Fibroblast of mammary gland (primary cell): Measurements from ENCODE around the gene DYSF.

Experiments used
- DNase-seq: peaks from one replicate; pipeline ENCODE4 v3.0.0-alpha.2; 2010; ENCODE audit warnings: low read depth
- H3K4me3 ChIP-seq: 2 replicates; pipeline ENCODE4 v1.5.1; 2011; ENCODE audit warnings: low read depth, mild to moderate bottlenecking, low read length, moderate library complexity; ENCODE audit not compliant: control insufficient read depth
- TF ChIP-seq, protein P1 (sequence below): conservative IDR thresholded peaks from 2 replicates; pipeline ENCODE4 v1.5.1; 2011; ENCODE audit warnings: low read depth, low read length, inconsistent platforms; ENCODE audit not compliant: control insufficient read depth, insufficient read depth

Gene DYSF

DNA sequence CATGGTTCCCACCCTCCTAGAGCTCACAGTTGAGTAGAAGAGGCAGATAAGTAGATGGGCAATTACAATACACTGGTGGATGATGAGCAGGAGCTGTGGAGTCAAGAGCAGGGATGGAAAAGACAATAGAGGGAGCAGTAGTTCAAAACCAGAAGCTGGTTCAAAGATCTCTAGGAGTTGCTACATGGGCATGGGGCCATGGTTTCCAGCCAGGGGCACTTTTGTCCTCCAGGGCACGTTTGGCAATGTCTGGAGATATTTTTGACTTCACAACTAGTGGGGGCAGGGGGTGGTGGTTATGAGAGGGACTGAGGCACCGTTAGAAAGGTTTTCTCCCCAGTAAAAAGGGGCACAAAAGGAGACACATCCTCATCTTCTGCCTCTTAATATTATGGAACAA is 236.0 kb downstream of the DYSF start:
- DNase-seq = no peak
- H3K4me3 ChIP-seq = no peak overlapping the region
- TF ChIP-seq, protein P1, sequence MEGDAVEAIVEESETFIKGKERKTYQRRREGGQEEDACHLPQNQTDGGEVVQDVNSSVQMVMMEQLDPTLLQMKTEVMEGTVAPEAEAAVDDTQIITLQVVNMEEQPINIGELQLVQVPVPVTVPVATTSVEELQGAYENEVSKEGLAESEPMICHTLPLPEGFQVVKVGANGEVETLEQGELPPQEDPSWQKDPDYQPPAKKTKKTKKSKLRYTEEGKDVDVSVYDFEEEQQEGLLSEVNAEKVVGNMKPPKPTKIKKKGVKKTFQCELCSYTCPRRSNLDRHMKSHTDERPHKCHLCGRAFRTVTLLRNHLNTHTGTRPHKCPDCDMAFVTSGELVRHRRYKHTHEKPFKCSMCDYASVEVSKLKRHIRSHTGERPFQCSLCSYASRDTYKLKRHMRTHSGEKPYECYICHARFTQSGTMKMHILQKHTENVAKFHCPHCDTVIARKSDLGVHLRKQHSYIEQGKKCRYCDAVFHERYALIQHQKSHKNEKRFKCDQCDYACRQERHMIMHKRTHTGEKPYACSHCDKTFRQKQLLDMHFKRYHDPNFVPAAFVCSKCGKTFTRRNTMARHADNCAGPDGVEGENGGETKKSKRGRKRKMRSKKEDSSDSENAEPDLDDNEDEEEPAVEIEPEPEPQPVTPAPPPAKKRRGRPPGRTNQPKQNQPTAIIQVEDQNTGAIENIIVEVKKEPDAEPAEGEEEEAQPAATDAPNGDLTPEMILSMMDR = no peak

DNA sequence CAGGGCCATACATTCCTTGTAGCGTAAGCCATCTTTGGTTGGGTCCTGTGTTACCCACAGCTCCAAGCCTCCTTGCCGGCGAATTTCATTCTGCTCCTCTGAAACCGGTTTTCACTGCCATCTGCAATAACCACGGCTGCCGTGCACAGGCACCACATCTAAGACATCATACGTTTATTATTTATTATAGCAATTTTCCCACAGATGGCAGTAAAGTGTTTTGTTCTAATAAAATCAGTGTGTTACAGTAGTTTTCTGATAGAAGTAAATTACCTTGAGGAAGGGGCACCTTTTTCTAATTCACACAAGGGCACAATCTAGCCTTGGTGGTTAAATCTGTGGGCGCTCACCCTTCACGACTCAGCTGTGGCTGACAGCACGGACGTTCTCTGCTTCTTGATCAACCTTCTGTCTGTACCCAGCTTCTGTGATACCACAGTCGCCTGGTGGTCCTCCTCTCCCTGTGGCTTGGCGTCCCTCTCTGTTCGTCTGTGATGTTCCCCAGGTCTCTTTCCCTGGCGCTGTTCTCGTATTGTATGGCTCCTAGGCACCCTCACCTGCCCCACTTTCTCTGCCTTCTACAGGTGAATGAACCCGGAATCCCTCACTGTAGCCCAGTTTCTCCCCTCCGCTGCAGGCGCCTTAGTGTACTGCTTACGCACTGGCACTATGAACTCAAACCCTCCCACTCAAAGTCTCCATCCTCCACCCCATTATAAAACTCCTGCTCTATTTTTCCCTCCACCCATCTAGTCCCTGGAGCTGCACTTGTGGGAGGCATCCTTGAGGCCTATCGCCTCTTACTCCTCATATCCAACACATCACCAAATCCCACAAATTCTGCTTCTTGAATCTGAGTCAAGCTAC is 236.8 kb downstream of the DYSF start:
- DNase-seq = no peak
- H3K4me3 ChIP-seq = no peak overlapping the region
- TF ChIP-seq, protein P1 = no peak

DNA sequence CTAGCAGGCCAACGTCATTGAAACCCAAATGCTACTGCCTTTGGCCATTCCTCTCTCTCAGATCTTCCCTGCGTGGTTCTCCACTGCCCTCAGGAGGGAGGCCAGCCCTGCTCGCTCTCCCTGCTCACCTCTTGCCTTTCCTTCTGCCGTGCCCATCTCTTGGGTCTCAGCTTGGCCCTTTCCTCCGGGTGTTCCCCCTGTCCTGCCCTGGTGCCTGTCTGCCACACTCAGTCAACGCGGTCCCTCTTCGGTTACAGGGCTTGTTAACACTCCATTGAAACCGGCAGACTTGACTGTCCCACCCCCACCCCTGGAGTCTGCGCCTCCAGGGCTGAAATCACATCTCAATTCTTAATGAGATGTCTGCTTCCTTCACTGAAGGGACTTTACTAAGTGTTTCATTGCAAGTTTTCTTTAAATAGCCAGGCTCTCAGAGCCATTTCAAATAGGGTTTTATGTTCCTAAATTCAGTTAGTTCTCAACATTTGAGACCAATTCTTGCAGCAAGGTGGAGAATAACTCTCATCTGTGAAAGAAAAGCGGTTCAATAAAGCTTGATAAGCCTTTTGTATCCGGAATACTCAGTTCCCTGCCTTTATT is 237.6 kb downstream of the DYSF start:
- DNase-seq = no peak
- TF ChIP-seq, protein P1 = no peak
- no peak overlapping the region for H3K4me3 ChIP-seq

DNA sequence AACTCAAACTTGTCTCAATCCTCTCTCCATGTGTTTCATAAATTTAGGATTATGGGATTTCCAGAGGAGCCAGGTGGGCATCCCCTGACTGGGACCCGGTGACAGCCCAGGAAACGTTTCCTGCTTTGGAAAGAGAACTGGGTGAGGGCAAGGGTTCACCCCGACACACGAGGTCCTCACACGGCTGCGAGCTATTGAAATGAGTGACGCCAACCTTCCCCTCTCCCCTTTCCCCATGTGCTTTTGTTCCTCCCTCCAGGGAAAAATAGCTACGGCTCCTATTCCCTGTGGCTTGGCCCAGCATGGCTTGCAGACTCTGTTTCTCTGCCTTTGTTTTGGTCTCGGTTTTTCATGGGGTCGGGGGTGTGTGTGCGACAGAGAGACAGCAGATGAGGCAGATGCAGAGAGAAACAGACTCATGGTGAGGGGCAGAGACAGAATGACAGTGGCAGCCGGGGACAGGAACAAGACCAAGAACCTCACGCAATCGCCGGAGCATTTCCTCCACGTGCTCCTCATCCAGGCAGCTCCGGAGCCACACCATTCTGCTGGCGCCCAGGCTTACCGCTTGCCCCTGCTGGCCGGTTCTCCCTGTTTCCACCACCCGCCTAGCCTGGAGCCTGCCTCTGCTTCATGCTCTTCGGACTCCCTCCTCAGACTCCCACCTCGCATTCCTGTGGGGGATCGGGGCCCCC is 238.5 kb downstream of the DYSF start:
- TF ChIP-seq, protein P1 = no peak
- no peak for DNase-seq

DNA sequence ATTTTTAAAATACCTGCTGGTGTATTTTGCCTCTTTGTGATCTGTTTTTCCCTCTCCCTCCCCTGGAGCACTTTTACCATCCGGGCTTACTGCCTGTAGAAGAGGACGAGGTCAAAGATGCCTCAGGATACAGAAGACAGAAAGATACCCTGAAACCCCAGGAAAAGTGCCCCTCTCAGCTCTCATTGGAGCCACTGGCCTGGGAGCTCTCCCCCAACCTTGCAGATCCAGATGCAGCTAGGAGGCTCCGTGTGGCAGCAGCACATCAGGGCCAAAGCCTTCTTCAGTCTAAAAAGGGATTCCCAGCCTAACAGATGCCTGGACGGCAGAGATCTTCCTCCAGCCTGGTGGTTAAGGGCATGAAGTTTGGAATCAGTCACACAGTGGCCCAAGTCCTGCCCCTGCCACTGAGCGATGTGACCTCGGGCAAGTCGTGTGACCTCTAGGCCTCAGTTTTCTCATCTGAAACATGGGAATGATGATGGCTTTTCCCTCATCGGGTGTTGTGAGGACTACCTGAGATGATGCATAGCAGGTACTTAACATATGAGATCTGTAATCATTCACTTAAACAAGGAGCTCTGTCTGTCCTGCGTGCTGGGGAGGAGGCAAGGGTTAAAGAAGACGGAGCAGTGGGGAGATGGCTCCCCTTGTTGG is 239.4 kb downstream of the DYSF start:
- DNase-seq = no peak
- TF ChIP-seq, protein P1 = no peak
- H3K4me3 ChIP-seq = no peak overlapping the region

More for the DNA sequence above, 238.5 kb downstream of the DYSF start:
- no peak overlapping the region for H3K4me3 ChIP-seq
